ENCODE results near the gene SPOCK1.

DNA sequence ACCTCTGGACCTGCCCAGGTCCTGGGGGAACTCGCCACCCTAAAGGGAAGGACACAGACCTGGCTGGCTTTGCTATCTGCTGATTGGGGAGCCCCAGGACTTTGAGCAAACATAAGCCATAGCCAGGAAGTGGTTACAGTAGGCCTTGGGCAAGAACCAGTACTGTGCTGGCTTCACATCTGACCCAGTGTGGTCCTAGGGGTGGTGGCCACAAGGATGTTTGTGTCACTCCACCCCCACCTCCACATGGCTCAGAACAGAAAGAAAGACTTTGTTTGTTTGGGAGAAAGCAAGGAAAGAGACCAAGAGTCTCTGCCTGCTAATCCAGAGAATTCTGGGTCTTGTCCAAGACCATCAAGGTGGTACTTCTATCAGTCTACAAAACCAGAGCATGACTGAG lies 334.2 kb downstream of the SPOCK1 start:
- TF ChIP-seq PHB2 (IDR thresholded peaks at IDR 0.05; ENCODE audit: low read depth), result no peak
- TF ChIP-seq, protein P1, sequence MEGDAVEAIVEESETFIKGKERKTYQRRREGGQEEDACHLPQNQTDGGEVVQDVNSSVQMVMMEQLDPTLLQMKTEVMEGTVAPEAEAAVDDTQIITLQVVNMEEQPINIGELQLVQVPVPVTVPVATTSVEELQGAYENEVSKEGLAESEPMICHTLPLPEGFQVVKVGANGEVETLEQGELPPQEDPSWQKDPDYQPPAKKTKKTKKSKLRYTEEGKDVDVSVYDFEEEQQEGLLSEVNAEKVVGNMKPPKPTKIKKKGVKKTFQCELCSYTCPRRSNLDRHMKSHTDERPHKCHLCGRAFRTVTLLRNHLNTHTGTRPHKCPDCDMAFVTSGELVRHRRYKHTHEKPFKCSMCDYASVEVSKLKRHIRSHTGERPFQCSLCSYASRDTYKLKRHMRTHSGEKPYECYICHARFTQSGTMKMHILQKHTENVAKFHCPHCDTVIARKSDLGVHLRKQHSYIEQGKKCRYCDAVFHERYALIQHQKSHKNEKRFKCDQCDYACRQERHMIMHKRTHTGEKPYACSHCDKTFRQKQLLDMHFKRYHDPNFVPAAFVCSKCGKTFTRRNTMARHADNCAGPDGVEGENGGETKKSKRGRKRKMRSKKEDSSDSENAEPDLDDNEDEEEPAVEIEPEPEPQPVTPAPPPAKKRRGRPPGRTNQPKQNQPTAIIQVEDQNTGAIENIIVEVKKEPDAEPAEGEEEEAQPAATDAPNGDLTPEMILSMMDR (IDR thresholded peaks at IDR 0.05 in 2 of 3, conservative IDR thresholded peaks at IDR 0.05 in 1 of 3; ENCODE audit: insufficient read depth in 2 of 3, low read depth in 1 of 3, low read length in 3 of 3), result no peak
- TF ChIP-seq CREM (IDR thresholded peaks at IDR 0.05; ENCODE audit: low read depth), result no peak
- TF ChIP-seq, protein P2, sequence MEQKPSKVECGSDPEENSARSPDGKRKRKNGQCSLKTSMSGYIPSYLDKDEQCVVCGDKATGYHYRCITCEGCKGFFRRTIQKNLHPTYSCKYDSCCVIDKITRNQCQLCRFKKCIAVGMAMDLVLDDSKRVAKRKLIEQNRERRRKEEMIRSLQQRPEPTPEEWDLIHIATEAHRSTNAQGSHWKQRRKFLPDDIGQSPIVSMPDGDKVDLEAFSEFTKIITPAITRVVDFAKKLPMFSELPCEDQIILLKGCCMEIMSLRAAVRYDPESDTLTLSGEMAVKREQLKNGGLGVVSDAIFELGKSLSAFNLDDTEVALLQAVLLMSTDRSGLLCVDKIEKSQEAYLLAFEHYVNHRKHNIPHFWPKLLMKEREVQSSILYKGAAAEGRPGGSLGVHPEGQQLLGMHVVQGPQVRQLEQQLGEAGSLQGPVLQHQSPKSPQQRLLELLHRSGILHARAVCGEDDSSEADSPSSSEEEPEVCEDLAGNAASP (IDR thresholded peaks at IDR 0.05), result no peak
- no peak for TF ChIP-seq ZNF121 (CRISPR knock-in tag; conservative IDR thresholded peaks at IDR 0.05)
- TF ChIP-seq MYC (IDR thresholded peaks at IDR 0.05; ENCODE audit: low read depth, low read length), result no peak
- TF ChIP-seq MYC (CRISPR knock-in tag; IDR thresholded peaks at IDR 0.05; ENCODE audit: borderline replicate concordance, low read depth), result no peak
- TF ChIP-seq, protein P3, sequence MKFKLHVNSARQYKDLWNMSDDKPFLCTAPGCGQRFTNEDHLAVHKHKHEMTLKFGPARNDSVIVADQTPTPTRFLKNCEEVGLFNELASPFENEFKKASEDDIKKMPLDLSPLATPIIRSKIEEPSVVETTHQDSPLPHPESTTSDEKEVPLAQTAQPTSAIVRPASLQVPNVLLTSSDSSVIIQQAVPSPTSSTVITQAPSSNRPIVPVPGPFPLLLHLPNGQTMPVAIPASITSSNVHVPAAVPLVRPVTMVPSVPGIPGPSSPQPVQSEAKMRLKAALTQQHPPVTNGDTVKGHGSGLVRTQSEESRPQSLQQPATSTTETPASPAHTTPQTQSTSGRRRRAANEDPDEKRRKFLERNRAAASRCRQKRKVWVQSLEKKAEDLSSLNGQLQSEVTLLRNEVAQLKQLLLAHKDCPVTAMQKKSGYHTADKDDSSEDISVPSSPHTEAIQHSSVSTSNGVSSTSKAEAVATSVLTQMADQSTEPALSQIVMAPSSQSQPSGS (CRISPR knock-in tag; IDR thresholded peaks at IDR 0.05), result no peak
- TF ChIP-seq ELF1 (tag; IDR thresholded peaks at IDR 0.05), result no peak
- no peak for TF ChIP-seq NBN (IDR thresholded peaks at IDR 0.05; ENCODE audit: low read depth)
- TF ChIP-seq KAT2B (IDR thresholded peaks at IDR 0.05; ENCODE audit: low read depth, low read length), result no peak
- no peak for TF ChIP-seq POLR2G (IDR thresholded peaks at IDR 0.05; ENCODE audit: low read depth, low read length)
- no peak for TF ChIP-seq C11orf30 (IDR thresholded peaks at IDR 0.05; ENCODE audit: low read depth)
- no peak for TF ChIP-seq ZNF263 (CRISPR knock-in tag; IDR thresholded peaks at IDR 0.05; ENCODE audit: borderline replicate concordance)
- TF ChIP-seq PRPF4 (IDR thresholded peaks at IDR 0.05; ENCODE audit: insufficient read depth, low read depth, low read length, poor library complexity, severe bottlenecking), result no peak
